Liver (tissue), 9 donors: ENCODE results near the gene DOCK2. TPM values are rescaled to one million over a fixed set of nuclear protein-coding genes. Genes with fewer than 3 reads are reported as not detected.

Experiments used
- DNase-seq: peaks from one replicate; pipeline ENCODE4 v3.0.0-alpha.2; 2017; ENCODE audit warnings: low spot score
- H3K27ac ChIP-seq, 2 donors: one replicate each; pipeline ENCODE4 v1.7.0; 2013; ENCODE audit warnings: inconsistent platforms in 2 of 2, low read length in 2 of 2, control low read depth in 1 of 2, low read depth in 1 of 2, mild to moderate bottlenecking in 1 of 2
- H3K27me3 ChIP-seq, 4 donors: one replicate each; pipeline versions ENCODE4 v1.6.1 to v1.7.0; 2013; ENCODE audit warnings: low read length in 3 of 4, inconsistent platforms in 1 of 4, mild to moderate bottlenecking in 1 of 4, moderate library complexity in 1 of 4; ENCODE audit not compliant: control insufficient read depth in 4 of 4, insufficient read depth in 4 of 4
- H3K36me3 ChIP-seq, 4 donors: one replicate each; pipeline versions ENCODE4 v1.6.1 to v1.7.0; 2013; ENCODE audit warnings: low read length in 3 of 4, mild to moderate bottlenecking in 3 of 4, low read depth in 1 of 4, moderate library complexity in 1 of 4; ENCODE audit not compliant: control insufficient read depth in 4 of 4, insufficient read depth in 3 of 4
- H3K4me1 ChIP-seq, 4 donors: one replicate each; pipeline versions ENCODE4 v1.6.1 to v1.7.0; 2013; ENCODE audit warnings: low read length in 3 of 4, mild to moderate bottlenecking in 3 of 4, moderate library complexity in 1 of 4; ENCODE audit not compliant: control insufficient read depth in 4 of 4, insufficient read depth in 4 of 4
- H3K4me3 ChIP-seq, 3 donors: one replicate each; pipeline versions ENCODE4 v1.6.1 to v1.7.0; 2013; ENCODE audit warnings: low read length in 3 of 3, control low read depth in 1 of 3, low read depth in 1 of 3, mild to moderate bottlenecking in 1 of 3
- H3K9ac ChIP-seq, 2 donors: one replicate each; pipeline ENCODE4 v1.7.0; 2013; ENCODE audit warnings: low read length in 2 of 2, mild to moderate bottlenecking in 2 of 2, moderate library complexity in 2 of 2, control low read depth in 1 of 2, low read depth in 1 of 2
- H3K9me3 ChIP-seq, 4 donors: one replicate each; pipeline versions ENCODE4 v1.6.1 to v1.7.0; 2013; ENCODE audit warnings: low read length in 3 of 4; ENCODE audit not compliant: control insufficient read depth in 4 of 4
- EGR1 ChIP-seq, 2 donors: IDR thresholded peaks; 2 replicates each; pipeline ENCODE4 v1.6.1; 2016 to 2018; ENCODE audit warnings: antibody characterized with exemption in 2 of 2, low read depth in 2 of 2
- FOXA1 ChIP-seq: IDR thresholded peaks from 2 replicates; pipeline ENCODE4 v1.6.1; 2016; ENCODE audit warnings: antibody characterized with exemption
- FOXA2 ChIP-seq: IDR thresholded peaks from 2 replicates; pipeline ENCODE4 v1.6.1; 2016; ENCODE audit warnings: antibody characterized with exemption
- GABPA ChIP-seq, 2 donors: IDR thresholded peaks in 1 of 2; conservative IDR thresholded peaks in 1 of 2; 2 replicates each; pipeline ENCODE4 v1.6.1; 2016; ENCODE audit warnings: antibody characterized with exemption in 2 of 2, mild to moderate bottlenecking in 1 of 2, moderate library complexity in 1 of 2
- HNF4A ChIP-seq, 2 donors: conservative IDR thresholded peaks; 2 replicates each; pipeline ENCODE4 v1.6.1; 2016; ENCODE audit warnings: antibody characterized with exemption in 2 of 2, mild to moderate bottlenecking in 2 of 2
- JUND ChIP-seq, 2 donors: IDR thresholded peaks; 2 replicates each; pipeline ENCODE4 v1.6.1; 2016; ENCODE audit warnings: antibody characterized with exemption in 2 of 2
- NR2F2 ChIP-seq: IDR thresholded peaks from 2 replicates; pipeline ENCODE4 v1.6.1; 2016; ENCODE audit warnings: antibody characterized with exemption
- RXRA ChIP-seq, 2 donors: IDR thresholded peaks; 2 replicates each; pipeline ENCODE4 v1.6.1; 2017 to 2018; ENCODE audit warnings: antibody characterized with exemption in 2 of 2, mild to moderate bottlenecking in 1 of 2
- SP1 ChIP-seq: IDR thresholded peaks from 2 replicates; pipeline ENCODE4 v1.6.1; 2018; ENCODE audit warnings: antibody characterized with exemption, mild to moderate bottlenecking
- TAF1 ChIP-seq: conservative IDR thresholded peaks from 2 replicates; pipeline ENCODE4 v1.6.1; 2016; ENCODE audit warnings: antibody characterized with exemption, mild to moderate bottlenecking
- YY1 ChIP-seq: IDR thresholded peaks from 2 replicates; pipeline ENCODE4 v1.6.1; 2016; ENCODE audit warnings: antibody characterized with exemption, mild to moderate bottlenecking
- WGBS: extraction: QIAGEN DNeasy Blood & Tissue Kit; methylation state at CpG from one replicate; pipeline ENCODE4 v1.1.7; 2013; 5-methylcytosine and 5-hydroxymethylcytosine counted together
- polyA plus RNA-seq, 2 donors: library from polyadenylated mRNA; stranded (reverse) in 1 of 2; unstranded in 1 of 2; fragments of 200-250 nt in 1 of 2; fragments of >200 nt in 1 of 2; fragmentation: Nextera tagmentation in 1 of 2; extraction: Ambion mirVana in 1 of 2; gene quantifications; one replicate each; pipeline versions ENCODE4 v1.2.1 to v1.2.3, GENCODE V29; 2013 to 2015
- total RNA-seq, 2 donors: library from RNA; depleted of rRNA; stranded (reverse); fragments of >200 nt; gene quantifications; one replicate each; pipeline ENCODE4 v1.2.3, GENCODE V29; 2014
- TF ChIP-seq, protein P1 (sequence below): fragments of 150-350 bp; IDR thresholded peaks from 2 replicates; pipeline ENCODE4 v1.5.1; 2017; ENCODE audit warnings: improper control_type of control experiment, low read depth, low read length; ENCODE audit not compliant: missing input control
- TF ChIP-seq, protein P2 (sequence below): IDR thresholded peaks from 2 replicates; pipeline ENCODE4 v1.6.1; 2016; ENCODE audit warnings: antibody characterized with exemption
- TF ChIP-seq, protein P3 (sequence below): IDR thresholded peaks from 2 replicates; pipeline ENCODE4 v1.6.1; 2016; ENCODE audit warnings: antibody characterized with exemption
- TF ChIP-seq, protein P4 (sequence below): IDR thresholded peaks from 2 replicates; pipeline ENCODE4 v1.6.1; 2016; ENCODE audit warnings: antibody characterized with exemption, mild to moderate bottlenecking
- donor health status: healthy.
- donor health status: healthy.
- donor health status: healthy.
- donor health status: healthy.
- donor health status: healthy.

Gene DOCK2
- total and polyA plus RNA-seq, 4 donors, result 2.3 to 26.6 (median 8.2) TPM

DNA sequence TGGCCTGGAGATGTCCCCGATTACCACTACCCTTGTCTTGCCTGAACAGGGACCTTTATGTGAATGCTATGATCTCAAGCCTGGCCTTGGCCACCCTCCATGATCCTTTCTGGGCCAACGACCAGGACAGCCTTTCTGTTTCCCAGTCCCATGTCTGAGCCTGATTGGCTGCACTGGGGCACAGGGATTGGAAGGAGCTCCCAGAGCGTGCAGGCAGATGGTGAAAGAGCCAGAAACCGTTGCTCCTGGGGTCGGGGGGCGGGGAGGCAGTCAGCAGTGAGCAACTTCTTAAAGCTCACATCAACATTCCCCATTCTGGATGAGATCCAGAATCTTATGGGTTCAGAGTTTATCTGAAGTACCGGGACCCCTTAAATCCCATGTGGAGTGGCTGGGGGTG, 258.9 kb downstream of the DOCK2 start:
- H3K27ac ChIP-seq, result no peak overlapping the region
- no peak for DNase-seq
- H3K4me1 ChIP-seq, result no peaks in the 10 kb centered on the region
- H3K36me3 ChIP-seq, result no peaks in the 10 kb centered on the region
- 65% methylated on average over 7 of the region's 7 CpGs for WGBS
- no peak overlapping the region for H3K9ac ChIP-seq
- H3K4me3 ChIP-seq, result no peak overlapping the region
- H3K9me3 ChIP-seq, result no peaks in the 10 kb centered on the region
- H3K27me3 ChIP-seq, result no peaks in the 10 kb centered on the region
- TF ChIP-seq, protein P1, sequence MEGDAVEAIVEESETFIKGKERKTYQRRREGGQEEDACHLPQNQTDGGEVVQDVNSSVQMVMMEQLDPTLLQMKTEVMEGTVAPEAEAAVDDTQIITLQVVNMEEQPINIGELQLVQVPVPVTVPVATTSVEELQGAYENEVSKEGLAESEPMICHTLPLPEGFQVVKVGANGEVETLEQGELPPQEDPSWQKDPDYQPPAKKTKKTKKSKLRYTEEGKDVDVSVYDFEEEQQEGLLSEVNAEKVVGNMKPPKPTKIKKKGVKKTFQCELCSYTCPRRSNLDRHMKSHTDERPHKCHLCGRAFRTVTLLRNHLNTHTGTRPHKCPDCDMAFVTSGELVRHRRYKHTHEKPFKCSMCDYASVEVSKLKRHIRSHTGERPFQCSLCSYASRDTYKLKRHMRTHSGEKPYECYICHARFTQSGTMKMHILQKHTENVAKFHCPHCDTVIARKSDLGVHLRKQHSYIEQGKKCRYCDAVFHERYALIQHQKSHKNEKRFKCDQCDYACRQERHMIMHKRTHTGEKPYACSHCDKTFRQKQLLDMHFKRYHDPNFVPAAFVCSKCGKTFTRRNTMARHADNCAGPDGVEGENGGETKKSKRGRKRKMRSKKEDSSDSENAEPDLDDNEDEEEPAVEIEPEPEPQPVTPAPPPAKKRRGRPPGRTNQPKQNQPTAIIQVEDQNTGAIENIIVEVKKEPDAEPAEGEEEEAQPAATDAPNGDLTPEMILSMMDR, result no peak
- TF ChIP-seq, protein P2, sequence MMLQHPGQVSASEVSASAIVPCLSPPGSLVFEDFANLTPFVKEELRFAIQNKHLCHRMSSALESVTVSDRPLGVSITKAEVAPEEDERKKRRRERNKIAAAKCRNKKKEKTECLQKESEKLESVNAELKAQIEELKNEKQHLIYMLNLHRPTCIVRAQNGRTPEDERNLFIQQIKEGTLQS, result no peak
- TF ChIP-seq, protein P3, sequence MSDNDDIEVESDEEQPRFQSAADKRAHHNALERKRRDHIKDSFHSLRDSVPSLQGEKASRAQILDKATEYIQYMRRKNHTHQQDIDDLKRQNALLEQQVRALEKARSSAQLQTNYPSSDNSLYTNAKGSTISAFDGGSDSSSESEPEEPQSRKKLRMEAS, result no peak
- TF ChIP-seq GABPA (IDR thresholded peaks at IDR 0.05 in 1 of 2, conservative IDR thresholded peaks at IDR 0.05 in 1 of 2) (no peak), FOXA2 (no peak), NR2F2 (no peak), JUND (IDR thresholded peaks at IDR 0.05) (no peak), TAF1 (no peak), FOXA1 (no peak), SP1 (no peak), RXRA (IDR thresholded peaks at IDR 0.05) (no peak), EGR1 (IDR thresholded peaks at IDR 0.05; ENCODE audit: low read depth in 2 of 2) (no peak)
- TF ChIP-seq, protein P4, sequence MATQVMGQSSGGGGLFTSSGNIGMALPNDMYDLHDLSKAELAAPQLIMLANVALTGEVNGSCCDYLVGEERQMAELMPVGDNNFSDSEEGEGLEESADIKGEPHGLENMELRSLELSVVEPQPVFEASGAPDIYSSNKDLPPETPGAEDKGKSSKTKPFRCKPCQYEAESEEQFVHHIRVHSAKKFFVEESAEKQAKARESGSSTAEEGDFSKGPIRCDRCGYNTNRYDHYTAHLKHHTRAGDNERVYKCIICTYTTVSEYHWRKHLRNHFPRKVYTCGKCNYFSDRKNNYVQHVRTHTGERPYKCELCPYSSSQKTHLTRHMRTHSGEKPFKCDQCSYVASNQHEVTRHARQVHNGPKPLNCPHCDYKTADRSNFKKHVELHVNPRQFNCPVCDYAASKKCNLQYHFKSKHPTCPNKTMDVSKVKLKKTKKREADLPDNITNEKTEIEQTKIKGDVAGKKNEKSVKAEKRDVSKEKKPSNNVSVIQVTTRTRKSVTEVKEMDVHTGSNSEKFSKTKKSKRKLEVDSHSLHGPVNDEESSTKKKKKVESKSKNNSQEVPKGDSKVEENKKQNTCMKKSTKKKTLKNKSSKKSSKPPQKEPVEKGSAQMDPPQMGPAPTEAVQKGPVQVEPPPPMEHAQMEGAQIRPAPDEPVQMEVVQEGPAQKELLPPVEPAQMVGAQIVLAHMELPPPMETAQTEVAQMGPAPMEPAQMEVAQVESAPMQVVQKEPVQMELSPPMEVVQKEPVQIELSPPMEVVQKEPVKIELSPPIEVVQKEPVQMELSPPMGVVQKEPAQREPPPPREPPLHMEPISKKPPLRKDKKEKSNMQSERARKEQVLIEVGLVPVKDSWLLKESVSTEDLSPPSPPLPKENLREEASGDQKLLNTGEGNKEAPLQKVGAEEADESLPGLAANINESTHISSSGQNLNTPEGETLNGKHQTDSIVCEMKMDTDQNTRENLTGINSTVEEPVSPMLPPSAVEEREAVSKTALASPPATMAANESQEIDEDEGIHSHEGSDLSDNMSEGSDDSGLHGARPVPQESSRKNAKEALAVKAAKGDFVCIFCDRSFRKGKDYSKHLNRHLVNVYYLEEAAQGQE, result no peak

DNA sequence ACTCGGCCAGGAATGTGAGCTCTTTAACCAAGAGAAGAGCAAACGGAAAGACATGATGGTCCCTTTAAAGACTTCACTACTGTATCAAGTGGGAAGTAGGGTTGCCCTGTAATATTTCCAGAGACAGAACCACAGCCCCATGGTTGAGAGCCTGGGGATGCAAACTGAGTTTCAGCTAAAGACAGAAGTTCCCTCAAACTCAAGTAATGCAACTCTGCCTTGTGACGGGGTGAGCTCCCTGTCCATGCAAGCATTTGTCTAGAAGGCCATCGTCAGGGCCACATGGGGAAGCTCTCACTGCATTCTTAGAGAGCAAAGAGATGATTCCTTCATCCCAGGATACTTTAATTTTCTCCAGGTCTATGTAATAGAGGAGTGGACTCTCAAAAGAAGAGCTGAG, 260.4 kb downstream of the DOCK2 start:
- no peaks in the 10 kb centered on the region for H3K4me1 ChIP-seq
- H3K27me3 ChIP-seq, result no peaks in the 10 kb centered on the region
- no peak overlapping the region for H3K9ac ChIP-seq
- no peak overlapping the region for H3K27ac ChIP-seq
- no peaks in the 10 kb centered on the region for H3K9me3 ChIP-seq
- 79% methylated on average over 4 of the region's 4 CpGs for WGBS
- TF ChIP-seq TAF1, result no peak
- TF ChIP-seq EGR1 (IDR thresholded peaks at IDR 0.05; ENCODE audit: low read depth in 2 of 2), result no peak
- TF ChIP-seq JUND (IDR thresholded peaks at IDR 0.05), result no peak
- TF ChIP-seq, protein P4, result no peak
- TF ChIP-seq RXRA (IDR thresholded peaks at IDR 0.05), result no peak
- TF ChIP-seq HNF4A (conservative IDR thresholded peaks at IDR 0.05), result no peak
- TF ChIP-seq YY1, result no peak
- DNase-seq, result no peak
- no peaks in the 10 kb centered on the region for H3K36me3 ChIP-seq
- no peak overlapping the region for H3K4me3 ChIP-seq
